ENCODE measurements around the gene MUS81. TPM values are rescaled to one million over a fixed set of nuclear protein-coding genes. Genes with fewer than 3 reads are reported as not detected.

Gene MUS81
- total and polyA plus RNA-seq, 10 of the 15 experiments (the other 5 are each of a cell fraction or from before 2014, with no cell fraction given) = 11.8 to 76.1 (median 48.4) TPM

- TF ChIP-seq E2F8 (IDR thresholded peaks at IDR 0.05; ENCODE audit: low read depth, partially characterized antibody) (no peak), ZNF217 (IDR thresholded peaks at IDR 0.05) (no peak), IKZF2 (IDR thresholded peaks at IDR 0.05) (no peak), ETV6 (conservative IDR thresholded peaks at IDR 0.05 in 1 of 2, IDR thresholded peaks at IDR 0.05 in 1 of 2; ENCODE audit: borderline replicate concordance in 1 of 2, low read depth in 1 of 2) (no peak), SREBF2 (IDR thresholded peaks at IDR 0.05; ENCODE audit: low read length) (no peak)
Measured at GRCh38 chr11:65822776-65823528, 37.3 kb upstream of the MUS81 start (continued).

- Histone ChIP-seq H3K9ac (ENCODE audit: control insufficient read depth, insufficient read depth, low read length) (no peak overlapping the region), H3K4me2 (ENCODE audit: control insufficient read depth, insufficient read depth) (no peak overlapping the region), H3K4me3 (no peak overlapping the region), H4K20me1 (ENCODE audit: control insufficient read depth, insufficient read depth) (no peaks in the 10 kb centered on the region), H3K27me3 (replicated peaks in 1 of 2; ENCODE audit: control insufficient read depth in 2 of 2, insufficient read depth in 2 of 2, low read length in 1 of 2) (0 out of 4 replicates have a peak, but pooled peaks cover 0 to 3% of the 10 kb centered on the region in 2 experiments), H3K9me3 (replicated peaks; ENCODE audit: control insufficient read depth, insufficient read depth, low read length) (no peaks in the 10 kb centered on the region), H3K79me2 (ENCODE audit: control insufficient read depth, insufficient read depth, low read length) (no peaks in the 10 kb centered on the region), H2AFZ (ENCODE audit: control insufficient read depth, low read depth, low read length) (no peak overlapping the region), H3K27ac (ENCODE audit: control insufficient read depth, insufficient read depth) (no peak overlapping the region), H3K36me3 (ENCODE audit: control insufficient read depth in 2 of 2, insufficient read depth in 2 of 2, low read length in 1 of 2) (no peaks in the 10 kb centered on the region), H3K4me1 (ENCODE audit: control insufficient read depth, insufficient read depth, low read length) (no peaks in the 10 kb centered on the region)
- CTCF ChIA-PET = interaction anchor here (0.7 to 2.3 kb wide), 10 partner anchors 14 to 195 kb away, joined by 3 to 20 read pairs (median 6); partner anchors contain the start of genes FIBP and KAT5
- in situ Hi-C loops (cut with MboI) (no loop called here), intact Hi-C loops (cut with micrococcal nuclease; ENCODE audit: unreplicated experiment) (no loop called here)
- SMC1A ChIA-PET (ENCODE audit: uncharacterized antibody, unreplicated experiment) = interaction anchor here (0.8 to 1.0 kb wide), 2 partner anchors 8 to 121 kb away, joined by 3 read pairs; no protein-coding TSS in a partner anchor
- no peak for FAIRE-seq
- WGBS (ENCODE audit: insufficient coverage, insufficient replicate concordance, low lambda C conversion rate, missing lambda C conversion rate) = 71% methylated on average over 8 of the region's 8 CpGs
- no TSS peak for BruUV-seq (replicated peaks)
- no peak for DNase-seq (ENCODE audit: low read depth, low spot score)
- POLR2A ChIA-PET = interaction anchor here (0.5 to 1.6 kb wide), 3 partner anchors 25 to 446 kb away, joined by 3 to 7 read pairs (median 5); no protein-coding TSS in a partner anchor
- TF ChIP-seq CEBPB (IDR thresholded peaks at IDR 0.05; ENCODE audit: borderline replicate concordance in 1 of 2, low read depth in 2 of 2, low read length in 2 of 2) = no peak
- no peak for ATAC-seq
- RAD21 ChIA-PET (ENCODE audit: unreplicated experiment) = interaction anchor here (0.9 kb wide), 1 partner anchor 58 kb away, joined by 4 read pairs; no protein-coding TSS in a partner anchor
Measured at GRCh38 chr11:65826984-65827735, 33.1 kb upstream of the MUS81 start.
